ENCODE results near the gene FBXO38.

FBXO38 gene

DNA sequence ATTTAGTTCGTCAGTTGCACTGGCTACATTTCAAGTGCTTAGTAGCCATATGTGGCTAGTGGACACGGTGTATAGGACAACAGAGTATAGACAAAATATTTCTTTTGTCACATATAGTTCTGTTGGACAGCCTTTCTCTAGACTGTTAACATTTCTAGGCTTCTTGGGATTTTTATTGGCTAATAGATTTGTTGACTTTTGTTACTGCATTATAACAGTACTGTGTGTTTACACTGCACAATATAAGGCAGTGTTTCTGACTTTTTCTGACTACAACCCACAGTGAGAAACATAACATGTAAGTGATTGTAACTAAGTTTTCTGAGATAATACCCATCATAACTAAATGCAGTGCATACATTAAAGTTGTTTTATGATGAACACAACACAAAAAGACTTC is 11.3 kb downstream of the FBXO38 start:
- Mint-ChIP-seq H3K27me3 (no peaks in the 10 kb centered on the region), H3K36me3 (ENCODE audit: low read depth) (peaks cover 94% of the 10 kb centered on the region), H3K27ac (peak overlapping the region; percentile 63), H3K4me3 (no peak overlapping the region), H3K4me1 (ENCODE audit: low read depth) (peaks cover 71% of the 10 kb centered on the region), H3K9me3 (no peaks in the 10 kb centered on the region)
- no peak for DNase-seq

DNA sequence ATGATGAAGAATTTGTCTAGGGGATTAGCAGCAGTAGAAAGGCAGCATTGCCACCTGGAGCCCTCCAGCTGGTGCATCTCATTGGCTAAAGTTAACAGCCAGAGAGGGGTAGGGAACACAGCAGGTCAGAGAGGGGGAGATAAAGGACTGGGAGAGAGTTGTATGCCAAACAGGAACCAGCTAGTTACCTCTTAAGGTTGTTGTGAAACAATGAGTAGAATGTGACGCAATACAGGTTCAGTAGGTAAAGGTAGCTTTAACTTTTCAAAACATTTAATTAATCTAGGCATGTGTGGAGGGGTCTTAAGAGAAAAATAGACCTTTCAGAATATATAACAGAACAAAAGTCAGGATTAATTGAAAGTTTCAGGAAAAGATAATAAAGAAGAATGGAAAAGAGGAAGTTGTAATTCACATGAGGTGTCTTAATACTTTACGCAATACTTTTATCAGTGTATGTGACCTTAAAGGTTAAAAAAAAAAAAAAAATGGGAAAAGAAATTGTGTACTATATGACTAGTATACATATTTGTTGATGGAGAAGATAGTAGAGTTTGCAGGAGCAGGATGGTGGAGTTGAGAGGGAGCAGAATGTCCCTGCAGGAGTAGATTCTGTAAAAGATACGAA is 14.3 kb downstream of the FBXO38 start:
- no peaks in the 10 kb centered on the region for H3K27me3 Mint-ChIP-seq
- H3K36me3 Mint-ChIP-seq (ENCODE audit: low read depth), result peaks cover 99% of the 10 kb centered on the region
- H3K4me3 Mint-ChIP-seq, result no peak overlapping the region
- peaks cover 70% of the 10 kb centered on the region for H3K4me1 Mint-ChIP-seq (ENCODE audit: low read depth)
- H3K27ac Mint-ChIP-seq, result peak overlapping the region; percentile 61
- no peaks in the 10 kb centered on the region for H3K9me3 Mint-ChIP-seq
- DNase-seq, result no peak

DNA sequence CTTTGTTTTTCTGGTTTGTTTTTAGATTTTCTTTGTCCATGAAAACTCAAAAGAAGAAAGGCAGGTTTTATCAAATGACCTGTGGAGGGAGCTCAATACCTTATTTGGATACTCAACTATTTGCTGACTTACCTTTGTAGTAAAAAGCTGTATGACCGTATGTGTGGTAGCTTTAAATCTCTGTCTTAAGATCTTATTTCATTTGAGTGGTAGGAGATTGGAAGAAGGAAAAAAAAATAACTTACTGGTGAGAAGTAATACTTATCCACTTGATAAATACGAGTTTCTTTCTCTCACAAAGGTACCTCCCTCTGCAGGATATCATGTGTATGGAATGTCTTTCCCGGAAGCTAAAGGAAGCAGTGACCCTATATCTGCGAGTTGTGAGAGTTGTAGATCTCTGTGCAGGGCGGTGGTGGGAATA is 15.0 kb downstream of the FBXO38 start:
- Mint-ChIP-seq H3K4me1 (ENCODE audit: low read depth) (peaks cover 68% of the 10 kb centered on the region), H3K27ac (peak overlapping the region; percentile 51), H3K9me3 (no peaks in the 10 kb centered on the region), H3K27me3 (no peaks in the 10 kb centered on the region), H3K4me3 (no peak overlapping the region), H3K36me3 (ENCODE audit: low read depth) (peaks cover 99% of the 10 kb centered on the region)
- DNase-seq, result no peak

DNA sequence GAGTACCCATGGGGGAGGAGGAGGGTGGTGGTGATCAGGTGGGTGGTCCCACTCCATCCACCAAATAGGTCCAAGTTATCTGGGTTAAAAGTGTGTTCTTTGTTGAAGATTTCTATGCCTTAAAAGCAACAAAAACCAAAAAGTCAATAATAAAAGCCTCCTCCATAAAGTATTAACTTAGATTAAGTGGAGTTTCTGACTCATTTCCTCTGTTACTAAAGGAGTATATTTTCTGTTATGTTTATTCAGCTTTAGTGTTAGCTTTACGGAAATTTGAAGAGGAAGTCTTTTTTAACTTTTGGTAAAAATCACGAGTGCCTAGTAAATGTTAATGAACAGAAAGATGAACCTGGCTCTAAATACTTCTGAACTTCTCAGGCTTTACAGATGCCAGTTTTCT is 17.8 kb downstream of the FBXO38 start:
- peak overlapping the region; percentile 19 for H3K4me3 Mint-ChIP-seq
- peaks cover 96% of the 10 kb centered on the region for H3K36me3 Mint-ChIP-seq (ENCODE audit: low read depth)
- peaks cover 59% of the 10 kb centered on the region for H3K4me1 Mint-ChIP-seq (ENCODE audit: low read depth)
- no peak for DNase-seq
- peak overlapping the region; percentile 84 for H3K27ac Mint-ChIP-seq
- H3K9me3 Mint-ChIP-seq, result no peaks in the 10 kb centered on the region
- H3K27me3 Mint-ChIP-seq, result no peaks in the 10 kb centered on the region

DNA sequence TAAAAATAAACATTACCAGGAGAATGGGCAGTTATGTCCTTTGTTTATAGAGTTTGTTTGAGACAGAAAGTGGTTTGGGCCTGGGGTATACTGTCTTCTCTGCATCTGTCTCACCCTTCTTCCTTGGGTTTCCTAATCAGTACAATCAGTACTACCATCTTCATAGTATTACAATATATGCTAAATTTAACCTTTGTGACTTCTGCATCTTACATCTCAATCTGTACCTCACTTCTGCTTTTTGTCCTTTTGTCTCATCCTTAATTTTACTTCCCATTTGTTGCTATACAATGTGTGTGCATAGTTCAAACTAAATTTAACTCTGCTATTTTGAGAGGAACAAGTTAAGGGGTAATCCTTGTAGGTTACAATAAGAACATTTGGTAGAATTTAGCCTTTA is 19.6 kb downstream of the FBXO38 start:
- Mint-ChIP-seq H3K36me3 (ENCODE audit: low read depth) (peaks cover 95% of the 10 kb centered on the region), H3K4me1 (ENCODE audit: low read depth) (peaks cover 56% of the 10 kb centered on the region)

DNA sequence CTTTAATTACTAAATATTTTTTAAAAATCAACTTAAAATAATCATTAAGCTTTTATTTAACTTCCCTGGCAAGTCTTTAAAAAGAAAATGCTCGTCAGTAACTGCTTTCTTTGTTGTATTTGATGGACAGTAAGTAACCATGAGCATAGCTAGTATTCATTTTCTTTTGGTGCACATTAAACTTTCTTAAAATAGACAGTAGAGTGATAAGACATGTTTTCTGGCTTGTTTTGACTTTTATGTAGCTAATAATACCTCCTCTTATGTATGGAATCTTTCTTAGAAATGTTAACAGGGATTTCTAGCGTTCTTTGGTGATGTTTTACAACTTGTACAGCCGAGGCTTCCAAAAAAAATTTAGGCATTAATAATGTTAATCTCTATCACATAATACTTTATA is 22.6 kb downstream of the FBXO38 start:
- DNase-seq, result no peak
- Mint-ChIP-seq H3K27ac (no peak overlapping the region), H3K4me1 (ENCODE audit: low read depth) (peaks cover 36% of the 10 kb centered on the region), H3K9me3 (no peaks in the 10 kb centered on the region), H3K36me3 (ENCODE audit: low read depth) (peaks cover 92% of the 10 kb centered on the region), H3K27me3 (no peaks in the 10 kb centered on the region), H3K4me3 (no peak overlapping the region)

More for the DNA sequence above, 19.6 kb downstream of the FBXO38 start:
- peak overlapping the region; percentile 56 for H3K27ac Mint-ChIP-seq
- DNase-seq, result no peak
- no peaks in the 10 kb centered on the region for H3K9me3 Mint-ChIP-seq
- H3K4me3 Mint-ChIP-seq, result no peak overlapping the region
- H3K27me3 Mint-ChIP-seq, result no peaks in the 10 kb centered on the region

DNA sequence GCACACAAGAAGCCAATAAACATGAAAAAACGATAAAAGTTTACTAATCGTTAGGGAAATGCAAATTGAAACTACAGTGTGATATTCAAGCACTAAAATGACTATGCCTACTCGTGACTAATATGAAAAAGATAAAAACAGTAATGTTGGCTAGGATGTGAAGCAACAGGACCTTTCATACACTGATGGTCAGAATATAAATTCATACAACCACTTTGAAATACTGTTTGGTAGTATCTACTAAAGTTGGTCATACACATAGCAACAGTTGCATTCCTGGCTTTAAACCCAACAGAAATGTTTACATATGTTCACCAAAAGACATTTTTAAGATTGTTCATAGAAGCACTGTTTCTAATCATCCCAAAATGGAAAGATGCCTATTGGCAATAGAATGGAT is 24.3 kb downstream of the FBXO38 start:
- peaks cover 89% of the 10 kb centered on the region for H3K36me3 Mint-ChIP-seq (ENCODE audit: low read depth)
- peak overlapping the region; percentile 58 for H3K27ac Mint-ChIP-seq
- H3K4me3 Mint-ChIP-seq, result no peak overlapping the region
- no peaks in the 10 kb centered on the region for H3K9me3 Mint-ChIP-seq
- peaks cover 31% of the 10 kb centered on the region for H3K4me1 Mint-ChIP-seq (ENCODE audit: low read depth)
- no peak for DNase-seq
- H3K27me3 Mint-ChIP-seq, result no peaks in the 10 kb centered on the region

DNA sequence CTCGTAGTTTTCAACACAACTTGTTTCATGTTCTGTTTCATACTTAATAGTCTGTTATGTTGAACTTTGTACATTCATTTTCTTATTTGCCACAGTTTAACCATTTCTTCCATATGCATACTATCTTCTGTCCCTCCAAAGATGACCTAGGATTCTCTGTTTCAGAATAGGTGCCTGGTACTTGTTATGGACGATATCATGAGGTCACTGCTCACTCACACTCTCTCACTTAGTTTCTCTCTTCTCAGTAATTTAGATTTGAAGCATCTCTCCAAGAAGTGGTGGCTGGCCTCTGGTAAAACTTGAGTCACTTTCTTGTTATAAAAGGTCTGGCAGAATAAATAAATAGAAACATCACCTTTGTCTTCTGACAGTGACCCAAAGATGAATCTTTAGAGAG is 28.4 kb downstream of the FBXO38 start:
- peaks cover 20% of the 10 kb centered on the region for H3K4me1 Mint-ChIP-seq (ENCODE audit: low read depth)
- DNase-seq, result no peak
- no peaks in the 10 kb centered on the region for H3K27me3 Mint-ChIP-seq
- peak overlapping the region; percentile 82 for H3K27ac Mint-ChIP-seq
- no peak overlapping the region for H3K4me3 Mint-ChIP-seq
- H3K36me3 Mint-ChIP-seq (ENCODE audit: low read depth), result peaks cover 92% of the 10 kb centered on the region
- H3K9me3 Mint-ChIP-seq, result no peaks in the 10 kb centered on the region

DNA sequence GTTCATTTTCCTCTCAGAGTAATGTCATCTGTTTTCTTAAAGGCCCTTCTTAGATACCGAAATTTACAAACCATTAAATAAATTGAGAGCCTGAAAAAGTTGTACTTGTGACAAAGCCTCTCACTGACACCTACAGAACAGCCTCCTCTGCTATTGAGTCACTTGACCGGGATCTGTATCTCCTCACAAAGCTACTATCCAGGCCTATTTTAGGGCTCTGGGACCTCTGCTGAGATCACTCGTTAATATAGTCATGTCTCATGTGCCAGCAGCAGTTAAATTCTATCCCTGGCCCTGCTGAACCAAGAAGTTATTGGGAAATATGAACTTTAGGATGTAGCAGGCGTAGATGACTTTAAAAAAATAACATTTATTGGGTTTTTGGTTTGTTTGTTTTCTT is 31.1 kb downstream of the FBXO38 start:
- H3K4me3 Mint-ChIP-seq, result no peak overlapping the region
- H3K9me3 Mint-ChIP-seq, result no peaks in the 10 kb centered on the region
- H3K27ac Mint-ChIP-seq, result peak overlapping the region; percentile 14
- H3K36me3 Mint-ChIP-seq (ENCODE audit: low read depth), result peaks cover 96% of the 10 kb centered on the region
- peaks cover 9% of the 10 kb centered on the region for H3K4me1 Mint-ChIP-seq (ENCODE audit: low read depth)
- no peak for DNase-seq
- H3K27me3 Mint-ChIP-seq, result no peaks in the 10 kb centered on the region

DNA sequence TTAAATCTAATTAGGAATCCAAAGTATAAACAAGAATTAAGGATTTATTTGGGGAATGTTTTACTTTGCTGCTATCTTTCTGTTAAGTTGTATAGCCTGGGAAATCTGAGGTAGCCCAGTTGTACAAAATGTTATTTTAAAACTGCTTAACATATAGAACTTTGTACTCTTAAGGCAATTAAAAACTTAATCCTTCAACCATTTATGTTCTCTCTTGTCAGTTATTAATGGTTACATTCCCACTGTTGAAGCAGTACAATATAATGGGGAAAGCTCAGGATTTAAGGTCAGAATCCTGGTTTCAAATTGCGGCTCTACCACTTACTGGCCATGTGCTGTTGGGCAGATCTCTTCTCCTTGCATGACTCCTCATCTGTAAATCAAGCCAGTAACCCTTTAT is 32.7 kb downstream of the FBXO38 start:
- no peak overlapping the region for H3K27ac Mint-ChIP-seq
- peaks cover 6% of the 10 kb centered on the region for H3K4me1 Mint-ChIP-seq (ENCODE audit: low read depth)
- peaks cover 92% of the 10 kb centered on the region for H3K36me3 Mint-ChIP-seq (ENCODE audit: low read depth)
- no peak overlapping the region for H3K4me3 Mint-ChIP-seq
- no peaks in the 10 kb centered on the region for H3K9me3 Mint-ChIP-seq
- no peak for DNase-seq
- no peaks in the 10 kb centered on the region for H3K27me3 Mint-ChIP-seq

DNA sequence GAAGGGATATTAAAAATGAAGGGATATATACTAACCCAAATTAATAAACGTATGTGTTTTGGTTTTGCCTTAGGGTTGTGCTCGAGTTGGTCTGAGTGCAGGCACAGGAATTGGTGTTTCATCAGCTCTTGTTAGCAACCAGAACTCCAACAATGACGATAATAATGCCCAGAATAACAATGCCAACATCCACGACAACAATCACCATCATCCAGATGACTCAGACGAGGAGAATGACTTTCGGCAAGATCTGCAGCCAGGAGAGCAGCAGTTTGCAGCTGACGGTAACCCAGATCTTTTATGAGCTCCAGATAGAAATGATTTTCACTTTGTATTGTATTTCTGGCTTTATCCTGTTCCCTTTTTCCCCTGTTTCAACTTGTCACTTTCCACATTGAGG is 33.2 kb downstream of the FBXO38 start:
- peaks cover 9% of the 10 kb centered on the region for H3K4me1 Mint-ChIP-seq (ENCODE audit: low read depth)

DNA sequence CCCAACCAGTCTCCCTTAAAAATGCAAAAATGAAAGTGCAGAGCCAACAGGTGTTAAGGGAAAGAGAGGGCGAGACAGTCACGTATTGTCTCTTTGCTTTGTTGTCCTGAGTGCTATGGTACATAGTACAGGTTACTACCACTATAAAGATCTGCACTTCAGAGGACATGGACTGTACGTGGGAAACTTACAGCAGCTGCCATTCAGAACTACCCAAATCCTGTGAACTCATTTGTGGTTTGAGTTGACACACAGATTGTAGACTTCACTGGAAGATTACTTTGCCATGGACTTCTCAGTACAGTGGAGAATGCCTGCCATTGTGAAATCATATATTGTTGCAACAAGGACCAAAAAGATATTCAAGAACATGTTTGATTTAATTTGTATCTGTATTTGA is 34.8 kb downstream of the FBXO38 start:
- peaks cover 94% of the 10 kb centered on the region for H3K36me3 Mint-ChIP-seq (ENCODE audit: low read depth)
- H3K27me3 Mint-ChIP-seq, result no peaks in the 10 kb centered on the region
- no peak for DNase-seq
- H3K4me1 Mint-ChIP-seq (ENCODE audit: low read depth), result peaks cover 6% of the 10 kb centered on the region
- no peak overlapping the region for H3K27ac Mint-ChIP-seq
- H3K9me3 Mint-ChIP-seq, result no peaks in the 10 kb centered on the region
- H3K4me3 Mint-ChIP-seq, result no peak overlapping the region

More for the DNA sequence above, 33.2 kb downstream of the FBXO38 start:
- Mint-ChIP-seq H3K27me3 (no peaks in the 10 kb centered on the region), H3K27ac (no peak overlapping the region), H3K9me3 (no peaks in the 10 kb centered on the region), H3K4me3 (no peak overlapping the region), H3K36me3 (ENCODE audit: low read depth) (peaks cover 94% of the 10 kb centered on the region)
- DNase-seq, result no peak

DNA sequence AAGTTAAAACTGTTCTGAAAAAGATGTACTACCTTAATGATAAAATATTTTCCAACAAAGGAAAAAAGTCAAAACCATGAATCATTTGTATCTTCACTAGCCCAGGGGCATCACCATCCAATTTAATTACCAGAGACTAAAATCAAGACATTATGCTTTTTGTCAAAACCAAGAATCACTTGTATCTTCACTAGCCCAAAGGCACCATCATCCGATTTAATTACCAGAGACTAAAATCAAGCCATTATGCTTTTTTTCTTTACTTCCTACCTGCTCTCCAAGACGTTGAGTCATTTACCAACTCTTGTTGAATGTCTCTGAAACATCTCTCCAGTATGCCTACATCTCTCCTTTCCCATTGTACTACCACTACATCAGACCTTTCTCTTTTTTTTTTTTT is 37.9 kb downstream of the FBXO38 start:
- Mint-ChIP-seq H3K9me3 (no peaks in the 10 kb centered on the region), H3K36me3 (ENCODE audit: low read depth) (peaks cover 96% of the 10 kb centered on the region), H3K4me3 (no peak overlapping the region), H3K27me3 (no peaks in the 10 kb centered on the region), H3K27ac (peak overlapping the region; percentile 66), H3K4me1 (ENCODE audit: low read depth) (peaks cover 13% of the 10 kb centered on the region)
- DNase-seq, result no peak

DNA sequence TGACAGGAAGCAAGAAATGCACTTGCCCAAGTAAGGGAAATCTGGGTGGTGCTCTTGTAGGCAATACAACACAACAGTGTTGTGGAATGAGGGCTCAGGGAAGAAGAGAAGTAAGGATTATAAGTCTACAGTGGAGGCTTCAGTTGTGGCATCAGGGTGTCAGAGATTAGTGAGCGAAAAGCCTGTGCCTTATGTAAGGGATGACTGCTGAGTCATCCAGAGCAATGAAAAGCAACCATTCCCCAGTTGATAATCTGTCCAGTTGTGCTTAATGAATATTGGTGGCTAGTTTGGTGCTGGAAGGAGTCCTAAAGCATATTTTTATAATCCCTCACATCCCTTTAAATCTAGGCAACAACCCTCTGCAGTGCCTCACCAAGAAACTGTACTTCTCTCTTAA is 42.0 kb downstream of the FBXO38 start:
- H3K4me1 Mint-ChIP-seq (ENCODE audit: low read depth), result peaks cover 33% of the 10 kb centered on the region
- no peak overlapping the region for H3K4me3 Mint-ChIP-seq
- H3K36me3 Mint-ChIP-seq (ENCODE audit: low read depth), result peaks cover 91% of the 10 kb centered on the region
- no peaks in the 10 kb centered on the region for H3K27me3 Mint-ChIP-seq
- no peaks in the 10 kb centered on the region for H3K9me3 Mint-ChIP-seq
- no peak for DNase-seq
- peak overlapping the region; percentile 60 for H3K27ac Mint-ChIP-seq

DNA sequence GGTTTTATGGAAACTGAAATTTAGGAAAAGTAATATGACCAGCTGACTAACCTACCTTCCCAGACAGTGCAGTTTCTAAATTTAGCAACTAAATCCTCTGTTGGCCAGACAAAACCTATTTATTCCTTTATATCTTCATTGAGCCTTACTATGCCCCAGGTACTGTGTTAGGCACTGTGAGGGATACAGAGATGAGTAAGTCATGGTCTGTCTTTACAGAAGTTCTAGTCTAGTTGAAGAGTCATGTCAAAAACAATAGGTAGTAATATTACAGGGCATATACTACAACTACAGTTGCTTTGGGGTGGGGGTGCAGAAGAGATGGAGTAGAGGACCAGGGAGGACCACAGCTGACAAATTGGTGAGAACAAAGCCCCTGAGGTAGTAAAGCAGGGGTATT is 42.8 kb downstream of the FBXO38 start:
- H3K9me3 Mint-ChIP-seq, result no peaks in the 10 kb centered on the region
- H3K27me3 Mint-ChIP-seq, result no peaks in the 10 kb centered on the region
- DNase-seq, result no peak
- peaks cover 34% of the 10 kb centered on the region for H3K4me1 Mint-ChIP-seq (ENCODE audit: low read depth)
- H3K4me3 Mint-ChIP-seq, result no peak overlapping the region
- peaks cover 93% of the 10 kb centered on the region for H3K36me3 Mint-ChIP-seq (ENCODE audit: low read depth)
- peak overlapping the region; percentile 63 for H3K27ac Mint-ChIP-seq
